HEK293 (cell line): ENCODE data around the gene FAM76A.

Experiments used
- CTCF ChIA-PET: fragments of 350-600 bp; formaldehyde crosslinking; extraction: SDS; loops from one replicate; lab custom pipeline; 2021; ENCODE audit warnings: antibody characterized with exemption; lab: Yijun Ruan, JAX
- POLR2A ChIA-PET: fragments of 300-600 bp; formaldehyde crosslinking; extraction: SDS; loops from one replicate; lab custom pipeline; 2020; ENCODE audit warnings: antibody characterized with exemption, inconsistent platforms; lab: Yijun Ruan, JAX
- H3K27ac ChIP-seq: fragments of 200-500 bp; sonication (Bioruptor generic); 2 replicates; pipeline ENCODE4 v1.5.1; 2014; ENCODE audit warnings: low read depth, low read length, control low read depth, inconsistent platforms; ENCODE audit errors: extremely low read depth
- H3K36me3 ChIP-seq, 2 experiments: fragments of 200-500 bp in 1 of 2; sonication (Bioruptor generic) in 1 of 2; 1 replicate in 1 of 2; 2 replicates in 1 of 2; pipeline ENCODE4 v1.5.1; 2014 to 2017; ENCODE audit warnings: inconsistent platforms in 2 of 2, low read length in 2 of 2; ENCODE audit not compliant: control insufficient read depth in 2 of 2, insufficient read depth in 1 of 2
- H3K4me1 ChIP-seq: fragments of 200-500 bp; sonication (Bioruptor generic); 2 replicates; pipeline ENCODE4 v1.5.1; 2014; ENCODE audit warnings: mild to moderate bottlenecking, low read length, inconsistent platforms; ENCODE audit not compliant: control insufficient read depth, insufficient read depth
- H3K4me3 ChIP-seq: 2 replicates; pipeline ENCODE4 v1.5.1; 2011; ENCODE audit warnings: low read depth, mild to moderate bottlenecking, control low read depth, low read length, moderate library complexity
- H3K9me3 ChIP-seq: fragments of 200-500 bp; sonication (Bioruptor generic); 2 replicates; pipeline ENCODE4 v1.5.1; 2014; ENCODE audit warnings: low read depth, low read length, inconsistent platforms; ENCODE audit not compliant: control insufficient read depth, insufficient read depth
- EGR2 ChIP-seq: fragments of 450-650 bp; formaldehyde crosslinking; IDR thresholded peaks from 2 replicates; pipeline ENCODE4 v1.5.1; 2016; ENCODE audit warnings: low read depth, missing biosample characterization, missing genetic modification characterization
- INSM2 ChIP-seq: fragments of 450-650 bp; formaldehyde crosslinking; IDR thresholded peaks from 2 replicates; pipeline ENCODE4 v1.5.1; 2016; ENCODE audit warnings: missing biosample characterization, missing genetic modification characterization
- MZF1 ChIP-seq: fragments of 450-650 bp; formaldehyde crosslinking; IDR thresholded peaks from 2 replicates; pipeline ENCODE4 v1.5.1; 2017; ENCODE audit warnings: missing biosample characterization, missing genetic modification characterization, borderline replicate concordance
- PATZ1 ChIP-seq: fragments of 450-650 bp; formaldehyde crosslinking; IDR thresholded peaks from 2 replicates; pipeline ENCODE4 v1.5.1; 2016; ENCODE audit warnings: missing biosample characterization, missing genetic modification characterization
- WT1 ChIP-seq: fragments of 450-650 bp; formaldehyde crosslinking; IDR thresholded peaks from 2 replicates; pipeline ENCODE4 v1.5.1; 2016; ENCODE audit warnings: missing biosample characterization, missing genetic modification characterization
- ZBTB11 ChIP-seq: fragments of 450-650 bp; formaldehyde crosslinking; conservative IDR thresholded peaks from 2 replicates; pipeline ENCODE4 v1.5.1; 2016; ENCODE audit warnings: low read depth, missing biosample characterization, missing genetic modification characterization
- ZNF112 ChIP-seq: fragments of 450-650 bp; formaldehyde crosslinking; IDR thresholded peaks from 2 replicates; pipeline ENCODE4 v1.5.0; 2017; ENCODE audit warnings: missing biosample characterization, missing genetic modification characterization
- ZNF114 ChIP-seq: fragments of 450-650 bp; formaldehyde crosslinking; IDR thresholded peaks from 2 replicates; pipeline ENCODE4 v1.5.0; 2017; ENCODE audit warnings: missing biosample characterization, missing genetic modification characterization
- ZNF138 ChIP-seq: fragments of 450-650 bp; formaldehyde crosslinking; IDR thresholded peaks from 2 replicates; pipeline ENCODE4 v1.5.1; 2016; ENCODE audit warnings: missing biosample characterization, missing genetic modification characterization, borderline replicate concordance
- ZNF140 ChIP-seq: fragments of 450-650 bp; formaldehyde crosslinking; IDR thresholded peaks from 2 replicates; pipeline ENCODE4 v1.5.1; 2016; ENCODE audit warnings: missing biosample characterization, missing genetic modification characterization
- ZNF248 ChIP-seq: fragments of 450-650 bp; formaldehyde crosslinking; IDR thresholded peaks from 2 replicates; pipeline ENCODE4 v1.5.1; 2017; ENCODE audit warnings: missing biosample characterization, missing genetic modification characterization
- ZNF37A ChIP-seq: fragments of 450-650 bp; IDR thresholded peaks from 2 replicates; pipeline ENCODE4 v1.5.1; 2018; ENCODE audit warnings: missing biosample characterization, missing genetic modification characterization
- ZNF416 ChIP-seq: fragments of 450-650 bp; formaldehyde crosslinking; IDR thresholded peaks from 2 replicates; pipeline ENCODE4 v1.5.1; 2016; ENCODE audit warnings: missing biosample characterization, missing genetic modification characterization
- ZNF48 ChIP-seq: fragments of 450-650 bp; formaldehyde crosslinking; IDR thresholded peaks from 2 replicates; pipeline ENCODE4 v1.5.1; 2016; ENCODE audit warnings: missing biosample characterization, missing genetic modification characterization
- ZNF664 ChIP-seq: fragments of 450-650 bp; formaldehyde crosslinking; IDR thresholded peaks from 2 replicates; pipeline ENCODE4 v1.5.1; 2016; ENCODE audit warnings: missing biosample characterization, missing genetic modification characterization

FAM76A gene

GRCh38 chr1:27755865-27756264 is 30.1 kb downstream of the FAM76A start:
- H3K9me3 ChIP-seq: no peaks in the 10 kb centered on the region
- H3K4me3 ChIP-seq: no peak overlapping the region
- peaks cover 3% of the 10 kb centered on the region; the same call in 1 of the 2 replicates for H3K4me1 ChIP-seq
- ChIA-PET CTCF (interaction anchor here (0.7 to 2.5 kb wide), 3 partner anchors 9 to 88 kb away, joined by 3 to 7 read pairs (median 4); no protein-coding TSS in a partner anchor), POLR2A (interaction anchor here (1.4 kb wide), 1 partner anchor 75 kb away, joined by 4 read pairs; the partner anchor contains the start of gene PPP1R8)
- H3K27ac ChIP-seq: no peak overlapping the region
- H3K36me3 ChIP-seq: peaks cover 18 to 50% of the 10 kb centered on the region in 2 experiments; a peak in 2 of 3 replicates
- TF ChIP-seq PATZ1 (tag by site-specific recombination): no peak
- TF ChIP-seq ZNF140: no peak
- no peak for TF ChIP-seq ZNF416 (tag by site-specific recombination)
- TF ChIP-seq WT1: no peak
- no peak for TF ChIP-seq ZNF114
- TF ChIP-seq ZNF48 (tag by site-specific recombination): no peak
- TF ChIP-seq ZNF37A: no peak
- no peak for TF ChIP-seq INSM2 (tag by site-specific recombination)
- TF ChIP-seq ZNF248 (tag by site-specific recombination): no peak
- TF ChIP-seq ZNF138 (tag by site-specific recombination): no peak
- no peak for TF ChIP-seq ZNF112 (tag by site-specific recombination)
- no peak for TF ChIP-seq ZBTB11

GRCh38 chr1:27759236-27759635 is 33.5 kb downstream of the FAM76A start:
- no peaks in the 10 kb centered on the region for H3K9me3 ChIP-seq
- peaks cover 3% of the 10 kb centered on the region; the same call in 1 of the 2 replicates for H3K4me1 ChIP-seq
- CTCF ChIA-PET: interaction anchor here (0.8 to 1.3 kb wide), 3 partner anchors 22 to 90 kb away, joined by 4 to 8 read pairs (median 4); partner anchors contain the start of gene IFI6
- POLR2A ChIA-PET: interaction anchor here (0.5 to 2.5 kb wide), 3 partner anchors 14 to 38 kb away, joined by 4 to 13 read pairs (median 6); partner anchors contain the start of gene STX12
- no peak overlapping the region for H3K27ac ChIP-seq
- TF ChIP-seq EGR2 (tag by site-specific recombination) (no peak), MZF1 (no peak)
- TF ChIP-seq, all 188 proteins: peak for 0
- peaks cover 18 to 40% of the 10 kb centered on the region in 2 experiments; a peak in 2 of 3 replicates for H3K36me3 ChIP-seq
- no peak overlapping the region for H3K4me3 ChIP-seq

GRCh38 chr1:27760426-27760825 is 34.7 kb downstream of the FAM76A start:
- CTCF ChIA-PET: interaction anchor here (0.5 to 0.7 kb wide), 2 partner anchors 22 to 152 kb away, joined by 3 read pairs; no protein-coding TSS in a partner anchor
- POLR2A ChIA-PET: interaction anchor here (1.0 to 2.5 kb wide), 3 partner anchors 9 to 35 kb away, joined by 3 to 13 read pairs (median 6); partner anchors contain the start of genes FAM76A and STX12
- no peak for TF ChIP-seq ZNF664 (tag by site-specific recombination)
- TF ChIP-seq, all 188 proteins: peak for 0
- Histone ChIP-seq H3K4me3 (no peak overlapping the region), H3K4me1 (no peaks in the 10 kb centered on the region), H3K36me3 (peaks cover 16 to 33% of the 10 kb centered on the region in 2 experiments; a peak in 2 of 3 replicates), H3K9me3 (no peaks in the 10 kb centered on the region), H3K27ac (no peak overlapping the region)
